ENCODE data around the gene TGFA. TPM values are rescaled to one million over a fixed set of nuclear protein-coding genes. Genes with fewer than 3 reads are reported as not detected.

TGFA gene
- total RNA-seq, 2 donors from 2014 or later: 2.0 to 3.2 TPM

GRCh38 chr2:70549962-70550361 lies 3.7 kb downstream of the TGFA start:
- Histone ChIP-seq H3K4me3 (ENCODE audit: low read length) (no peak overlapping the region), H3K27me3 (ENCODE audit: control insufficient read depth, insufficient read depth, low read length, poor library complexity, severe bottlenecking) (peaks cover 50% of the 10 kb centered on the region), H3K9ac (ENCODE audit: extremely low read depth, low read length, poor library complexity, severe bottlenecking) (no peak overlapping the region), H3K27ac (ENCODE audit: low read depth, low read length) (no peak overlapping the region), H3K36me3 (ENCODE audit: control insufficient read depth, insufficient read depth, low read length) (no peaks in the 10 kb centered on the region), H3K9me3 (ENCODE audit: control insufficient read depth, low read length) (no peaks in the 10 kb centered on the region), H3K4me1 (ENCODE audit: control insufficient read depth, insufficient read depth, low read length) (no peaks in the 10 kb centered on the region)
- no peak for DNase-seq
- no peaks in the 10 kb centered on the region for H3K9me3 Mint-ChIP-seq
- WGBS, 2 experiments (ENCODE audit: insufficient coverage in 1 of 2, insufficient read length in 1 of 2): 94 to 95% methylated on average over 6 to 7 of the region's 7 CpGs
- no peak for TF ChIP-seq CTCF (conservative IDR thresholded peaks at IDR 0.05)
- H3K27ac Mint-ChIP-seq: no peak overlapping the region
- H3K27me3 Mint-ChIP-seq (ENCODE audit: insufficient read depth): peaks cover 43% of the 10 kb centered on the region
- no peak overlapping the region for H3K4me3 Mint-ChIP-seq
- H3K36me3 Mint-ChIP-seq (ENCODE audit: low read depth): no peaks in the 10 kb centered on the region
- peaks cover 19% of the 10 kb centered on the region for H3K4me1 Mint-ChIP-seq

GRCh38 chr2:70549064-70549710 lies 4.4 kb downstream of the TGFA start:
- WGBS, 2 experiments (ENCODE audit: insufficient coverage in 1 of 2, insufficient read length in 1 of 2): 93 to 95% methylated on average over 10 to 12 of the region's 12 CpGs

DNA sequence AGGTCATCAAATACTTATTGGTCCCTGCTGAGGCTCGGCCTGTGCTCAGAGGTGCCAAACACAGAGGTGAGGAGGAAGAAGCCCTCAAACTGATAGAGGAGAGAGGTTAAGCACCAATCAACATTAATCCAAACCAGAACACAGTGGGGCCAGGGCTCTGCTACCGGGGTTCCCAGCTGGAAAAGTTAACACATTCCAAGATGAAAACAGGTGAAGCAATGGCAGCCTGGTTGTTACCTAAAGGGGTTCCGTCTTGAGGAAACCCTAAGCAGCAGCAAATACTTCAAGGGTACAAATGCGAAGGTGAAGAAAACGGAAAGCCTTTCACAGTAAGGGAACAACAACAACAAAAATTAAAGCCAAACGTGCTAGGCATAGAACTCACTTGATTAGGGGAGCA lies 5.4 kb downstream of the TGFA start:
- DNase-seq: no peak
- H3K4me3 ChIP-seq (ENCODE audit: low read length): no peak overlapping the region
- no peak overlapping the region for H3K9ac ChIP-seq (ENCODE audit: extremely low read depth, low read length, poor library complexity, severe bottlenecking)
- no peaks in the 10 kb centered on the region for H3K36me3 ChIP-seq (ENCODE audit: control insufficient read depth, insufficient read depth, low read length)
- H3K27ac Mint-ChIP-seq: no peak overlapping the region
- peaks cover 14% of the 10 kb centered on the region for H3K4me1 Mint-ChIP-seq
- no peaks in the 10 kb centered on the region for H3K9me3 Mint-ChIP-seq
- H3K27ac ChIP-seq (ENCODE audit: low read depth, low read length): no peak overlapping the region
- H3K27me3 ChIP-seq (ENCODE audit: control insufficient read depth, insufficient read depth, low read length, poor library complexity, severe bottlenecking): peaks cover 39% of the 10 kb centered on the region
- WGBS, 2 experiments (ENCODE audit: insufficient coverage in 1 of 2, insufficient read length in 1 of 2): 67 to 85% methylated on average over 2 to 6 of the region's 6 CpGs
- H3K4me3 Mint-ChIP-seq: no peak overlapping the region
- no peak for TF ChIP-seq CTCF (conservative IDR thresholded peaks at IDR 0.05)
- no peaks in the 10 kb centered on the region for H3K4me1 ChIP-seq (ENCODE audit: control insufficient read depth, insufficient read depth, low read length)
- H3K36me3 Mint-ChIP-seq (ENCODE audit: low read depth): no peaks in the 10 kb centered on the region
- no peaks in the 10 kb centered on the region for H3K9me3 ChIP-seq (ENCODE audit: control insufficient read depth, low read length)
- H3K27me3 Mint-ChIP-seq (ENCODE audit: insufficient read depth): peaks cover 34% of the 10 kb centered on the region

More at GRCh38 chr2:70549064-70549710, 4.4 kb downstream of the TGFA start:
- Mint-ChIP-seq H3K36me3 (ENCODE audit: low read depth) (no peaks in the 10 kb centered on the region), H3K9me3 (no peaks in the 10 kb centered on the region), H3K27me3 (ENCODE audit: insufficient read depth) (peaks cover 37% of the 10 kb centered on the region), H3K4me3 (no peak overlapping the region), H3K27ac (no peak overlapping the region), H3K4me1 (peaks cover 14% of the 10 kb centered on the region)
- TF ChIP-seq CTCF (conservative IDR thresholded peaks at IDR 0.05): no peak
- Histone ChIP-seq H3K27me3 (ENCODE audit: control insufficient read depth, insufficient read depth, low read length, poor library complexity, severe bottlenecking) (peaks cover 43% of the 10 kb centered on the region), H3K36me3 (ENCODE audit: control insufficient read depth, insufficient read depth, low read length) (no peaks in the 10 kb centered on the region), H3K27ac (ENCODE audit: low read depth, low read length) (no peak overlapping the region), H3K4me1 (ENCODE audit: control insufficient read depth, insufficient read depth, low read length) (no peaks in the 10 kb centered on the region), H3K4me3 (ENCODE audit: low read length) (no peak overlapping the region), H3K9me3 (ENCODE audit: control insufficient read depth, low read length) (no peaks in the 10 kb centered on the region), H3K9ac (ENCODE audit: extremely low read depth, low read length, poor library complexity, severe bottlenecking) (no peak overlapping the region)
- no peak for DNase-seq
